ENCODE measurements around the gene CCL26. TPM values are rescaled to one million over a fixed set of nuclear protein-coding genes. Genes with fewer than 3 reads are reported as not detected.

The CCL26 gene
- 0.59 TPM for total RNA-seq (ENCODE audit: unreplicated experiment)
- long read RNA-seq: 0 reads

GRCh38 chr7:75772081-75773077 is at the start of gene CCL26:
Gene CCL26 (minus strand): TSS chr7:75772211. CDS start chr7:75772176, 35 bp downstream.
- Mint-ChIP-seq H3K4me1 (ENCODE audit: unreplicated experiment) (no peaks in the 10 kb centered on the region), H3K27ac (ENCODE audit: unreplicated experiment) (no peak within 1 kb of the TSS), H3K4me3 (ENCODE audit: unreplicated experiment) (no peak within 1 kb of the TSS), H3K9me3 (ENCODE audit: unreplicated experiment) (no peaks in the 10 kb centered on the region), H3K27me3 (ENCODE audit: unreplicated experiment) (no peaks in the 10 kb centered on the region), H3K36me3 (ENCODE audit: low read depth, unreplicated experiment) (no peaks in the 10 kb centered on the region)
- DNase-seq (ENCODE audit: low spot score): no peak
- TF ChIP-seq CTCF (IDR thresholded peaks at IDR 0.05; ENCODE audit: unreplicated experiment): no peak

GRCh38 chr7:75820688-75821087 is 48.7 kb upstream of the CCL26 start:
- H3K4me1 Mint-ChIP-seq (ENCODE audit: unreplicated experiment): no peaks in the 10 kb centered on the region

GRCh38 chr7:75819711-75820110 is 47.7 kb upstream of the CCL26 start:
- TF ChIP-seq CTCF (IDR thresholded peaks at IDR 0.05; ENCODE audit: unreplicated experiment): no peak
- H3K27me3 Mint-ChIP-seq (ENCODE audit: unreplicated experiment): peaks cover 2% of the 10 kb centered on the region
- no peak overlapping the region for H3K4me3 Mint-ChIP-seq (ENCODE audit: unreplicated experiment)
- H3K9me3 Mint-ChIP-seq (ENCODE audit: unreplicated experiment): no peaks in the 10 kb centered on the region
- no peaks in the 10 kb centered on the region for H3K4me1 Mint-ChIP-seq (ENCODE audit: unreplicated experiment)
- DNase-seq (ENCODE audit: low spot score): no peak
- H3K27ac Mint-ChIP-seq (ENCODE audit: unreplicated experiment): no peak overlapping the region
- peaks cover 7% of the 10 kb centered on the region for H3K36me3 Mint-ChIP-seq (ENCODE audit: low read depth, unreplicated experiment)

More at GRCh38 chr7:75820688-75821087, 48.7 kb upstream of the CCL26 start:
- TF ChIP-seq CTCF (IDR thresholded peaks at IDR 0.05; ENCODE audit: unreplicated experiment): no peak
- Mint-ChIP-seq H3K27ac (ENCODE audit: unreplicated experiment) (no peak overlapping the region), H3K27me3 (ENCODE audit: unreplicated experiment) (peaks cover 2% of the 10 kb centered on the region), H3K9me3 (ENCODE audit: unreplicated experiment) (no peaks in the 10 kb centered on the region), H3K36me3 (ENCODE audit: low read depth, unreplicated experiment) (peaks cover 7% of the 10 kb centered on the region), H3K4me3 (ENCODE audit: unreplicated experiment) (no peak overlapping the region)
- no peak for DNase-seq (ENCODE audit: low spot score)

GRCh38 chr7:75818472-75818871 is 46.5 kb upstream of the CCL26 start:
- peaks cover 7% of the 10 kb centered on the region for H3K36me3 Mint-ChIP-seq (ENCODE audit: low read depth, unreplicated experiment)
- H3K27me3 Mint-ChIP-seq (ENCODE audit: unreplicated experiment): peaks cover 2% of the 10 kb centered on the region
- H3K9me3 Mint-ChIP-seq (ENCODE audit: unreplicated experiment): no peaks in the 10 kb centered on the region
- no peak overlapping the region for H3K4me3 Mint-ChIP-seq (ENCODE audit: unreplicated experiment)
- no peak for TF ChIP-seq CTCF (IDR thresholded peaks at IDR 0.05; ENCODE audit: unreplicated experiment)
- H3K4me1 Mint-ChIP-seq (ENCODE audit: unreplicated experiment): no peaks in the 10 kb centered on the region
- H3K27ac Mint-ChIP-seq (ENCODE audit: unreplicated experiment): no peak overlapping the region
- DNase-seq (ENCODE audit: low spot score): no peak

GRCh38 chr7:75817116-75817515 is 45.1 kb upstream of the CCL26 start:
- no peak for DNase-seq (ENCODE audit: low spot score)
- Mint-ChIP-seq H3K4me3 (ENCODE audit: unreplicated experiment) (no peak overlapping the region), H3K27ac (ENCODE audit: unreplicated experiment) (no peak overlapping the region), H3K9me3 (ENCODE audit: unreplicated experiment) (no peaks in the 10 kb centered on the region), H3K36me3 (ENCODE audit: low read depth, unreplicated experiment) (peaks cover 7% of the 10 kb centered on the region), H3K4me1 (ENCODE audit: unreplicated experiment) (no peaks in the 10 kb centered on the region), H3K27me3 (ENCODE audit: unreplicated experiment) (peaks cover 2% of the 10 kb centered on the region)
- TF ChIP-seq CTCF (IDR thresholded peaks at IDR 0.05; ENCODE audit: unreplicated experiment): no peak

Measured in endothelial cell (in vitro differentiated cells).